Neural progenitor cell (in vitro differentiated cells): ENCODE data around the gene KRTAP5-6.
"Not testable (repeated sequence)": the region's sequence is repeated elsewhere in the genome, so short reads cannot be mapped to it uniquely, and the experiment has no call there.

ENCODE experiments used
- EZH2phosphoT487 ChIP-seq: fragments of 200-600 bp; sonication (generic); IDR thresholded peaks from 2 replicates; pipeline ENCODE4 v1.6.1; 2017; ENCODE audit warnings: antibody characterized with exemption
- TF ChIP-seq, protein P1 (sequence below): fragments of 200-600 bp; sonication (generic); IDR thresholded peaks from 2 replicates; pipeline ENCODE4 v1.5.1; 2017; ENCODE audit warnings: antibody characterized with exemption, mild to moderate bottlenecking

- TF ChIP-seq, protein P1, sequence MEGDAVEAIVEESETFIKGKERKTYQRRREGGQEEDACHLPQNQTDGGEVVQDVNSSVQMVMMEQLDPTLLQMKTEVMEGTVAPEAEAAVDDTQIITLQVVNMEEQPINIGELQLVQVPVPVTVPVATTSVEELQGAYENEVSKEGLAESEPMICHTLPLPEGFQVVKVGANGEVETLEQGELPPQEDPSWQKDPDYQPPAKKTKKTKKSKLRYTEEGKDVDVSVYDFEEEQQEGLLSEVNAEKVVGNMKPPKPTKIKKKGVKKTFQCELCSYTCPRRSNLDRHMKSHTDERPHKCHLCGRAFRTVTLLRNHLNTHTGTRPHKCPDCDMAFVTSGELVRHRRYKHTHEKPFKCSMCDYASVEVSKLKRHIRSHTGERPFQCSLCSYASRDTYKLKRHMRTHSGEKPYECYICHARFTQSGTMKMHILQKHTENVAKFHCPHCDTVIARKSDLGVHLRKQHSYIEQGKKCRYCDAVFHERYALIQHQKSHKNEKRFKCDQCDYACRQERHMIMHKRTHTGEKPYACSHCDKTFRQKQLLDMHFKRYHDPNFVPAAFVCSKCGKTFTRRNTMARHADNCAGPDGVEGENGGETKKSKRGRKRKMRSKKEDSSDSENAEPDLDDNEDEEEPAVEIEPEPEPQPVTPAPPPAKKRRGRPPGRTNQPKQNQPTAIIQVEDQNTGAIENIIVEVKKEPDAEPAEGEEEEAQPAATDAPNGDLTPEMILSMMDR: not testable (repeated sequence)
- not testable (repeated sequence) for TF ChIP-seq EZH2phosphoT487
Observed at GRCh38 chr11:1686220-1686619, 10.8 kb upstream of the KRTAP5-6 start.
